ENCODE results near the gene ZSCAN12. TPM values are rescaled to one million over a fixed set of nuclear protein-coding genes. Genes with fewer than 3 reads are reported as not detected.

The ZSCAN12 gene
- total and polyA plus RNA-seq, 2 of the 13 experiments (the other 11 are each of a cell fraction or from before 2014, with no cell fraction given): 2.8 to 8.9 TPM

DNA sequence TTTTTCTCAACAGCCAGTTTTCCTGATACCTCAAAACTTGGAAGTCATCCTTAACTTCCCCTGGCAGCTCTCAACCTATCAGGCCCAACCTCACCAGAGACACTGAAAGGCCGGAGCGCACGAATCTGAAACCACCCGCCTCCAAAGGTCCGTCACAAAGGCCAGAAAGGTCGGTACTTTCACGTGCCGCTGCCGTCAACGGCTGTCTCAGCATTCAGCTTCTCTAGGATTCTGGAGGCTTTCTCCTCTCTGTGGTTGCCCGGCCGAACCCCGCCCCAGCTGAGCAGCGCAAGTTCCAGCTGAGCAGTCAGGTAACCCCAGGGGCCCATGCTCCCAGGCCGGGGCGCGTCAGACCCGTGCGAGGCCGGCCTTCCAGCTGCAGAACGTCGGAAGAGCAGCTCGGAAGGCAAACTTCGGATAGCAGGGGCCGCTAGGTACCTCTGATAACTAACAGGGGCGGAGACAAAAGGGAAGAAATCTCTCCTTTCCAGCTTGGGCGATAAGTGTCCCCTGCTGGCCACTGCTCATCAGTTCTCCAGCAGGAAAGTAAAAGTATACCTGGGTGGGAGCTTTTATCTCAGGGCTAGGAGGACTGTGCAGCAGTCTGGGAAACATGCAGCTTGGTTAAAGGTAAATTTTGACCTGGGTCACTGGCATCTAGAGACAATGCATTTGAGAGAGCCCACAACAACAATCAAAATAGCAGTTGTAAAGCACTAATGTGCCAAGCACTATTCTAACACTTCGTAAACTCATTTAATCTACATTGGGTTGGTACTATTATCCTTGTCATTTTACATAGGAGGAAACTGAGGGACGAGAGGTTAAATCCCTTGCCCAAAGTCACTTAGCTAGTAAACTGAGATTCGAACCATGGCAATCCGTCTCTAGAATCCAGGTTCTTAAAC lies 16.1 kb downstream of the ZSCAN12 start (continued):
- TF ChIP-seq, protein P1, sequence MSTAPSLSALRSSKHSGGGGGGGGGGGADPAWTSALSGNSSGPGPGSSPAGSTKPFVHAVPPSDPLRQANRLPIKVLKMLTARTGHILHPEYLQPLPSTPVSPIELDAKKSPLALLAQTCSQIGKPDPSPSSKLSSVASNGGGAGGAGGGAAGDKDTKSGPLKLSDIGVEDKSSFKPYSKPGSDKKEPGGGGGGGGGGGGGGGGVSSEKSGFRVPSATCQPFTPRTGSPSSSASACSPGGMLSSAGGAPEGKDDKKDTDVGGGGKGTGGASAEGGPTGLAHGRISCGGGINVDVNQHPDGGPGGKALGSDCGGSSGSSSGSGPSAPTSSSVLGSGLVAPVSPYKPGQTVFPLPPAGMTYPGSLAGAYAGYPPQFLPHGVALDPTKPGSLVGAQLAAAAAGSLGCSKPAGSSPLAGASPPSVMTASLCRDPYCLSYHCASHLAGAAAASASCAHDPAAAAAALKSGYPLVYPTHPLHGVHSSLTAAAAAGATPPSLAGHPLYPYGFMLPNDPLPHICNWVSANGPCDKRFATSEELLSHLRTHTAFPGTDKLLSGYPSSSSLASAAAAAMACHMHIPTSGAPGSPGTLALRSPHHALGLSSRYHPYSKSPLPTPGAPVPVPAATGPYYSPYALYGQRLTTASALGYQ (CRISPR knock-in tag; IDR thresholded peaks at IDR 0.05): no peak; the same call in 1 of the 2 replicates
- no peak for TF ChIP-seq HNRNPL (IDR thresholded peaks at IDR 0.05; ENCODE audit: low read depth, low read length)
- TF ChIP-seq, protein P2, sequence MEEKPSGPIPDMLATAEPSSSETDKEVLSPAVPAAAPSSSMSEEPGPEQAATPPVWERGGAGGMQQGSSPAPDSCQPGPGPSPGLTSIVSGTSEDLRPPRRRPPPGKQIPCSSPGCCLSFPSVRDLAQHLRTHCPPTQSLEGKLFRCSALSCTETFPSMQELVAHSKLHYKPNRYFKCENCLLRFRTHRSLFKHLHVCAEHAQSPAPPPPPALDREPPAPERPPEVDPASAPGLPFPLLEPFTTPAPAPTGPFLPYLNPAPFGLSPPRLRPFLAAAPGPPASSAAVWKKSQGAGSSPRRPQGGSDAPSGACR (CRISPR knock-in tag; IDR thresholded peaks at IDR 0.05): peak; percentile 84; the same call in 1 of the 2 replicates
- TF ChIP-seq MTA3 (CRISPR knock-in tag; IDR thresholded peaks at IDR 0.05): no peak
- TF ChIP-seq ARNT2 (CRISPR knock-in tag; IDR thresholded peaks at IDR 0.05; ENCODE audit: low read depth): peak; percentile 86
- peak; percentile 73; the same call in 1 of the 2 replicates for TF ChIP-seq EED (CRISPR knock-in tag; IDR thresholded peaks at IDR 0.05)
- TF ChIP-seq ARNTL (CRISPR knock-in tag; IDR thresholded peaks at IDR 0.05): peak; percentile 96
- peak; percentile 88 for TF ChIP-seq PITX1 (CRISPR knock-in tag; IDR thresholded peaks at IDR 0.05)
- TF ChIP-seq ZFYVE20 (CRISPR knock-in tag; IDR thresholded peaks at IDR 0.05; ENCODE audit: borderline replicate concordance, low read depth): no peak
- TF ChIP-seq CBX1 (IDR thresholded peaks at IDR 0.05; ENCODE audit: low read depth): no peak
- TF ChIP-seq ZNF550 (CRISPR knock-in tag; IDR thresholded peaks at IDR 0.05; ENCODE audit: borderline replicate concordance): no peak
- no peak for TF ChIP-seq NPAS2 (CRISPR knock-in tag; IDR thresholded peaks at IDR 0.05; ENCODE audit: borderline replicate concordance)
- peak; percentile 75 for TF ChIP-seq RAD21 (CRISPR knock-in tag; IDR thresholded peaks at IDR 0.05)
- peak; percentile 32; the same call in 1 of the 2 replicates for TF ChIP-seq NFE2L1 (CRISPR knock-in tag; IDR thresholded peaks at IDR 0.05; ENCODE audit: borderline replicate concordance)
- TF ChIP-seq PAF1 (CRISPR knock-in tag; IDR thresholded peaks at IDR 0.05): no peak; the same call in 1 of the 2 replicates
- TF ChIP-seq KAT8 (CRISPR knock-in tag; IDR thresholded peaks at IDR 0.05): peak; percentile 93; the same call in 1 of the 2 replicates
- peak; percentile 49 for TF ChIP-seq TBL1XR1 (IDR thresholded peaks at IDR 0.05; ENCODE audit: borderline replicate concordance, low read length, partially characterized antibody)
- TF ChIP-seq NR2F6 (IDR thresholded peaks at IDR 0.05): peak; percentile 98
- TF ChIP-seq NR2F6 (CRISPR knock-in tag; IDR thresholded peaks at IDR 0.05): peak; percentile 99
- TF ChIP-seq TFDP2 (CRISPR knock-in tag; IDR thresholded peaks at IDR 0.05): peak; percentile 93
- TF ChIP-seq ADNP (CRISPR knock-in tag; IDR thresholded peaks at IDR 0.05): no peak
- 0 out of 2 replicates have a peak, but pooled peaks have one; percentile 49 for TF ChIP-seq ZNF569 (CRISPR knock-in tag; IDR thresholded peaks at IDR 0.05; ENCODE audit: borderline replicate concordance)
- TF ChIP-seq DNMT3B (CRISPR knock-in tag; conservative IDR thresholded peaks at IDR 0.05): peak; percentile 93; the same call in 1 of the 2 replicates
- peak; percentile 40; the same call in 1 of the 2 replicates for TF ChIP-seq GABPA (IDR thresholded peaks at IDR 0.05; ENCODE audit: low read depth, low read length)
- TF ChIP-seq GABPA (CRISPR knock-in tag; IDR thresholded peaks at IDR 0.05; ENCODE audit: low read depth): peak; percentile 90
- no peak for TF ChIP-seq ZNF3 (CRISPR knock-in tag; IDR thresholded peaks at IDR 0.05)
- 0 out of 2 replicates have a peak, but pooled peaks have one; percentile 22 for TF ChIP-seq SATB2 (CRISPR knock-in tag; IDR thresholded peaks at IDR 0.05)

Measured in HepG2 (cell line).